Glutamatergic neuron (in vitro differentiated cells): Measurements from ENCODE around the gene NSRP1. TPM values are rescaled to one million over a fixed set of nuclear protein-coding genes. Genes with fewer than 3 reads are reported as not detected.

Experiments
- DNase-seq: peaks from one replicate; pipeline ENCODE4 v3.0.0; 2022
- H3K27ac Mint-ChIP-seq: one replicate; pipeline ENCODE4 v1.8.0; 2020; ENCODE audit warnings: mild to moderate bottlenecking, mixed read lengths, inconsistent platforms; ENCODE audit not compliant: unreplicated experiment
- H3K27me3 Mint-ChIP-seq: one replicate; pipeline ENCODE4 v1.8.0; 2020; ENCODE audit warnings: mild to moderate bottlenecking, moderate library complexity, mixed read lengths, inconsistent platforms; ENCODE audit not compliant: unreplicated experiment
- H3K36me3 Mint-ChIP-seq: one replicate; pipeline ENCODE4 v1.8.0; 2020; ENCODE audit warnings: mild to moderate bottlenecking, mixed read lengths, inconsistent platforms; ENCODE audit not compliant: unreplicated experiment
- H3K4me1 Mint-ChIP-seq: one replicate; pipeline ENCODE4 v1.8.0; 2020; ENCODE audit warnings: mild to moderate bottlenecking, low read depth, mixed read lengths, inconsistent platforms; ENCODE audit not compliant: unreplicated experiment
- H3K4me3 Mint-ChIP-seq: one replicate; pipeline ENCODE4 v1.8.0; 2020; ENCODE audit warnings: mild to moderate bottlenecking, mixed read lengths, inconsistent platforms; ENCODE audit not compliant: unreplicated experiment
- H3K9me3 Mint-ChIP-seq: one replicate; pipeline ENCODE4 v1.8.0; 2020; ENCODE audit warnings: mild to moderate bottlenecking, moderate library complexity, mixed read lengths, inconsistent platforms; ENCODE audit not compliant: unreplicated experiment
- total RNA-seq: library from RNA; stranded (reverse); fragmentation: NEBNext Ultra II Directional; extraction: Animal tissue kit (Norgen Biotek cat#: 25700); gene quantifications from one replicate; pipeline ENCODE4 v1.2.1, GENCODE V29; 2021; ENCODE audit not compliant: unreplicated experiment
- TF ChIP-seq, protein P1 (sequence below): fragments of 200-600 bp; sonication (generic); IDR thresholded peaks from one replicate; pipeline ENCODE4 v1.5.0; 2021; ENCODE audit not compliant: partially characterized antibody, unreplicated experiment

The NSRP1 gene
- total RNA-seq, 1 donor from 2014 or later: 18.2 TPM

DNA sequence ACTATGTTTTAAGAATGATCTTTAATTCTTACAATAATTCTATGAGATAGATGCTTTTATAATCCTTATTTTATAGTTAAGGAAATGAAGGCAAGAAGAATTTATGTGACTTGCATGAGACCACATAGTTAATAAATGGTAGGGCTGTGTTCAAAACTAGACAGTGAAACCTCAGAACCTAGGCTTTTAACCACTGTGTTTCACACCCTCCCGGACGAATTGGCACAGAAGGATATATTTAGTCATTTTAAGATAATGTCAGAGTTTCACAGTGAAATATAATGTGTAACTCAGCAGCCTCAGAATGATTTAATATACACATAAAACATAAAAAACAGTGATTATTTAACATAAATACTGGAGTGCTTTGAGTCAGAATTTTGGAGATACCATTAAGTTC is 57.0 kb downstream of the NSRP1 start:
- no peak for DNase-seq
- TF ChIP-seq, protein P1, sequence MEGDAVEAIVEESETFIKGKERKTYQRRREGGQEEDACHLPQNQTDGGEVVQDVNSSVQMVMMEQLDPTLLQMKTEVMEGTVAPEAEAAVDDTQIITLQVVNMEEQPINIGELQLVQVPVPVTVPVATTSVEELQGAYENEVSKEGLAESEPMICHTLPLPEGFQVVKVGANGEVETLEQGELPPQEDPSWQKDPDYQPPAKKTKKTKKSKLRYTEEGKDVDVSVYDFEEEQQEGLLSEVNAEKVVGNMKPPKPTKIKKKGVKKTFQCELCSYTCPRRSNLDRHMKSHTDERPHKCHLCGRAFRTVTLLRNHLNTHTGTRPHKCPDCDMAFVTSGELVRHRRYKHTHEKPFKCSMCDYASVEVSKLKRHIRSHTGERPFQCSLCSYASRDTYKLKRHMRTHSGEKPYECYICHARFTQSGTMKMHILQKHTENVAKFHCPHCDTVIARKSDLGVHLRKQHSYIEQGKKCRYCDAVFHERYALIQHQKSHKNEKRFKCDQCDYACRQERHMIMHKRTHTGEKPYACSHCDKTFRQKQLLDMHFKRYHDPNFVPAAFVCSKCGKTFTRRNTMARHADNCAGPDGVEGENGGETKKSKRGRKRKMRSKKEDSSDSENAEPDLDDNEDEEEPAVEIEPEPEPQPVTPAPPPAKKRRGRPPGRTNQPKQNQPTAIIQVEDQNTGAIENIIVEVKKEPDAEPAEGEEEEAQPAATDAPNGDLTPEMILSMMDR: no peak
- no peak overlapping the region for H3K27ac Mint-ChIP-seq
- H3K36me3 Mint-ChIP-seq: no peaks in the 10 kb centered on the region
- no peaks in the 10 kb centered on the region for H3K4me1 Mint-ChIP-seq
- no peak overlapping the region for H3K4me3 Mint-ChIP-seq
- H3K9me3 Mint-ChIP-seq: no peaks in the 10 kb centered on the region
- H3K27me3 Mint-ChIP-seq: no peaks in the 10 kb centered on the region

DNA sequence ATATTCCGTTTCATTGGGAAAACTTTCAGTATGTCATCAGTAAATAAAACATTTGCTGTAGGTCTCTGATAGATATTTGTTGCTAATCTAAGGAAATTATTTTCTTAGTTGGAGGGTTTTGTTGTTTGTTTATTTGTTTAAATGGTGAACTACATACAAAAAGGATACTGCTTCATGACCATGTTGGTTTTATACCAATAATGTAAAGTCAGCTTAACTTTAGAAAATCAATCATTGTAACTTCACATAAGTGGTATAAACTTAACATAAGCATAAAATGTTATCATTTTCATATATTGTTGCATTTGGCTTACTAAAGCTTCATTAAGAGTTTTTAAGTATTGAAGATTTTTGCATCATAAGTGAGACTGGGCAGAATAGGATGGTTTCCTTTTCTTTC is 57.9 kb downstream of the NSRP1 start:
- Mint-ChIP-seq H3K27me3 (no peaks in the 10 kb centered on the region), H3K36me3 (no peaks in the 10 kb centered on the region), H3K4me3 (no peak overlapping the region), H3K9me3 (no peaks in the 10 kb centered on the region), H3K4me1 (no peaks in the 10 kb centered on the region), H3K27ac (no peak overlapping the region)
- no peak for DNase-seq
- TF ChIP-seq, protein P1: no peak

DNA sequence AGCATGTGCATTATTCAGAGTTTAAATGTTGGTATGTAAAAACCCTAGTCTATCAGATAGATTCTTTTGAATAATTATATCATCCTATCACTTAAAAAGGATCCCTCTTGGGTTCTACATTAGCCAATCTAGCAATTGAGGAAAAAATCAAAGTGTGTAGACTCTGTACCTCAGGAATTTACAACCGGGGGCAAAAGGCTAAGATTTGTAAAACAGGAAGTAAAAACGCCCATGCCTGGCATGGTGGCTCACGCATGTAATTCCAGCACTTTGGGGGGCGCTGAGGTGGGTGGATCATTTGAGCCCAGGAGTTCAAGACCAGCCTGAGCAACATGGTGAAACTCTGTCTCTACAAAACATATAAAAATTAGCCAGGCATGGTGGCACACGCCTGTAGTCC is 60.2 kb downstream of the NSRP1 start:
- no peaks in the 10 kb centered on the region for H3K4me1 Mint-ChIP-seq
- H3K36me3 Mint-ChIP-seq: no peaks in the 10 kb centered on the region
- H3K27me3 Mint-ChIP-seq: no peaks in the 10 kb centered on the region
- no peak overlapping the region for H3K27ac Mint-ChIP-seq
- no peaks in the 10 kb centered on the region for H3K9me3 Mint-ChIP-seq
- H3K4me3 Mint-ChIP-seq: no peak overlapping the region
- TF ChIP-seq, protein P1: no peak
- DNase-seq: no peak

DNA sequence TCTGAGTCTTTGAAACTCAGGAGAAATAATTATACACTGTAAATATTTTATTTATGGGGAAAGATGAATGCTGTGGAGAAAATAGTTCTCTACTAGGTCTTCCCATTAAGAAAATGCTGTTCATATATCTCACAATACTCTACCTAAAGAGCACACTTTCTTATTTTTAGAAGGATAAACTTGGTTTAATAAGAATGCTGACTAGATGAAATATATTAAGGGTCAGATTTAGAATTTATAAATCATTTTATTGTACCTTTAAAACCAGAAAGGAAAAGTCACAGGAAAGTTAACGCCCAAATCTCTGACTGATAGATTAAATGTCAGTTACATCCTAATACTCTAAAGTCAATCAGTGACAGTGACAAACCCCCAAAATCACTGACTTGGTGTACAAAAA is 70.1 kb downstream of the NSRP1 start:
- Mint-ChIP-seq H3K4me1 (no peaks in the 10 kb centered on the region), H3K9me3 (no peaks in the 10 kb centered on the region), H3K4me3 (no peak overlapping the region), H3K36me3 (peaks cover 7% of the 10 kb centered on the region), H3K27me3 (no peaks in the 10 kb centered on the region), H3K27ac (no peak overlapping the region)
- TF ChIP-seq, protein P1: no peak
- DNase-seq: no peak

DNA sequence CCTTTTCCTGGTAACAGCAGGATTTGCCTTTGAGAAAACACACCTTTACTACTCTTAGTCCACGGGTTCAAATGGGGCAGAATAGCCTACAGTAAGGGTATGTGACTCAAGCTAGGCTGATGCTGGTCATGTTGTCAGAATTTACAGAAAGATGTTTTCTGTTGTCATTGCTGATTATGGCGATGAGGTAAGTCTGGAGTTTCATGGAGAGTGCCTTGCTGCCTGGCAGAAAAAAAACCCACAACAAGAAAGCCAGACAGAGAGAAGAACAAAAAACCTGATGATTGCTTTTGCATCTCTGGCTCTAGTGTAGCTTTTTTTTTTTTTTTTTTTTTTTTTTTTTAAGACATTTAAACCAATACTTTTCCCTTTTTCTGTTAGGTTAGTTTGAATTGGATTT is 71.0 kb downstream of the NSRP1 start:
- H3K4me3 Mint-ChIP-seq: no peak overlapping the region
- no peak for DNase-seq
- H3K4me1 Mint-ChIP-seq: no peaks in the 10 kb centered on the region
- no peaks in the 10 kb centered on the region for H3K27me3 Mint-ChIP-seq
- TF ChIP-seq, protein P1: no peak
- H3K27ac Mint-ChIP-seq: no peak overlapping the region
- H3K9me3 Mint-ChIP-seq: no peaks in the 10 kb centered on the region
- H3K36me3 Mint-ChIP-seq: peaks cover 7% of the 10 kb centered on the region
